Type B pancreatic cell (in vitro differentiated cells): Measurements from ENCODE around the gene DNAH17. TPM values are rescaled to one million over a fixed set of nuclear protein-coding genes. Genes with fewer than 3 reads are reported as not detected.

ENCODE experiments used
- DNase-seq: peaks from one replicate; pipeline ENCODE4 v3.0.0; 2021; ENCODE audit warnings: mixed read lengths; ENCODE audit not compliant: unreplicated experiment; ENCODE audit errors: extremely low spot score
- H3K27ac Mint-ChIP-seq: 2 replicates; pipeline ENCODE4 v1.8.0; 2021; ENCODE audit warnings: mild to moderate bottlenecking, mixed read lengths
- H3K27me3 Mint-ChIP-seq: 2 replicates; pipeline ENCODE4 v1.8.0; 2021; ENCODE audit warnings: mixed read lengths
- H3K36me3 Mint-ChIP-seq: 2 replicates; pipeline ENCODE4 v1.8.0; 2021; ENCODE audit warnings: mixed read lengths
- H3K4me1 Mint-ChIP-seq: one replicate; pipeline ENCODE4 v1.8.0; 2021; ENCODE audit warnings: mixed read lengths; ENCODE audit not compliant: unreplicated experiment
- H3K4me3 Mint-ChIP-seq: 2 replicates; pipeline ENCODE4 v1.8.0; 2021; ENCODE audit warnings: mild to moderate bottlenecking, mixed read lengths
- H3K9me3 Mint-ChIP-seq: 2 replicates; pipeline ENCODE4 v1.8.0; 2021; ENCODE audit warnings: mixed read lengths
- CTCF ChIP-seq: fragments of 200-600 bp; sonication (generic); conservative IDR thresholded peaks from 2 replicates; pipeline ENCODE4 v1.5.0; 2021; ENCODE audit warnings: antibody characterized with exemption, mild to moderate bottlenecking
- total RNA-seq: library from RNA; stranded (reverse); gene quantifications from 2 replicates; pipeline ENCODE4 v1.2.1, GENCODE V29; 2021; ENCODE audit warnings: low replicate concordance

The DNAH17 gene
- total RNA-seq, 1 donor from 2014 or later = 0.07 TPM

DNA sequence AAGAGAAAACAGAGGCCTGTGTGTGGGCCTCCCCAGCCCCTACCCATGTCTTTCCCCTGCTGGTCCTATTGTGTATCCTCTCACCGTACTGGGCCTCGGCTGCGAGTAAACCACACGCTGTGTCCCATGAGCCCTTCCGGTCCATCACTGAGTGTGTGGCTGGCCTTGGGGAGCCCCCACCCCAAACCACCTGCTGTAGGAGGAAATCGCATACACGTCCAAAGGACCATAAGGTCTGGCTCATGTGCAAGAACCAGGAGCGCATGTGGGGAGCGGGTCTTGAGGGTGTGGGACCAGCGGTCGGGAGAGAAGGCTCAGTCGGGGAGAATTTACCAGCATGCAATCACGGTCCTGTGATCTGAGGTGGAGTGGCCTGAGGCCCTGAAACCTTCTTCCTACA lies 38.4 kb upstream of the DNAH17 start:
- peaks cover 8% of the 10 kb centered on the region for H3K4me1 Mint-ChIP-seq
- TF ChIP-seq CTCF = no peak
- DNase-seq = no peak
- peaks cover 8% of the 10 kb centered on the region for H3K27me3 Mint-ChIP-seq
- no peak overlapping the region for H3K4me3 Mint-ChIP-seq
- no peaks in the 10 kb centered on the region for H3K9me3 Mint-ChIP-seq
- H3K27ac Mint-ChIP-seq = no peak overlapping the region
- H3K36me3 Mint-ChIP-seq = no peaks in the 10 kb centered on the region

DNA sequence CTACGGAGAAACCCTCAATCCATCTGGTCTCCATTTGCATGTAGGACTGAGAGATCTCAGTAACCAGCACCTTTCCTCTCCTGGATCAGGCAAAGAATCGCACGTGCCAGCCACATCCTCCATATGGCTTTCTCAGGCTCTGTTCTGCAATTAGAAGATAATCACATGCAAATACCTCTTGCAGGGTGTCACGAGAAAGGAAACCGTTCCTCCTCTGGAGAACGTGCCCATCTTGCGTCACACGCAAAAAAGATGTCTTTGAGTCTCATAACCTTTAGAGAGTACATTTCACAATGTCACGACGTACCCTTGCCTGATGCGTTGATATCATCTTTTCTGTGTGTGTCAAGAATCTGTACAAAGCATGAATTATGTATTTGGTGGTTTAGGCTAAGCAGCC lies 36.2 kb upstream of the DNAH17 start:
- Mint-ChIP-seq H3K4me3 (no peak overlapping the region), H3K4me1 (peaks cover 8% of the 10 kb centered on the region), H3K36me3 (no peaks in the 10 kb centered on the region), H3K27ac (no peak overlapping the region), H3K27me3 (peaks cover 10% of the 10 kb centered on the region), H3K9me3 (no peaks in the 10 kb centered on the region)
- no peak for TF ChIP-seq CTCF
- DNase-seq = no peak

- Mint-ChIP-seq H3K27me3 (peaks cover 16% of the 10 kb centered on the region), H3K9me3 (no peaks in the 10 kb centered on the region), H3K4me1 (peaks cover 5% of the 10 kb centered on the region), H3K36me3 (no peaks in the 10 kb centered on the region), H3K27ac (no peak overlapping the region), H3K4me3 (no peak overlapping the region)
- TF ChIP-seq CTCF = no peak
- no peak for DNase-seq
These were observed 34.4 kb upstream of the DNAH17 start for GRCh38 chr17:78611607-78612006.

DNA sequence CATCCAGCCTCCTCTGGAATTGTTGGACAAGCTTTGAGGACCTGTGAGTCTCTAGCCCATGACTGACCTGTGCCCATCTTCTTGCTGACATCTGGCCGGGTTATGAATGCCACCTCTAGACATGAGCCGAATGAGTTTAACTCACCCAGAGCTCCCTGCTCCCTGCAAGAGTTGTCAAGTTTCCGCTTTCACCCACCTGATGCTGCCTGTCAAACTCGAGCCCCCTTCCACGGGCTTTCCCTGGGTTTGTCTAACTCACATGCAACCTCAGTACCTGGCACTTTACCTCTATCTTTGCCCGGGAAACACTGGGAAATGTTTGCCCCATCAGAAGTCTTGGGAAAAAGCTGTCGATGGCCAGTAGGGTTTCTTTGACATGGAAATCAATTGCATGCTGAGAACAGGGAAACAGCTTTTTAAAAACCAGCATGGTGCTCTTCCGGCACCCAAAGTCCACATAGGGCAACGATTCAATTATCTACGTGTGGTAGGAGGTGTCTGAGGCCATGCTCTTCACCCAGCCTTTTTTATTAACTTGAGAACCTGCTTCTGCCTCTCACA lies 33.8 kb upstream of the DNAH17 start:
- TF ChIP-seq CTCF = no peak
- no peak overlapping the region for H3K27ac Mint-ChIP-seq
- peaks cover 5% of the 10 kb centered on the region for H3K4me1 Mint-ChIP-seq
- H3K4me3 Mint-ChIP-seq = no peak overlapping the region
- no peaks in the 10 kb centered on the region for H3K36me3 Mint-ChIP-seq
- DNase-seq = no peak
- no peaks in the 10 kb centered on the region for H3K9me3 Mint-ChIP-seq
- H3K27me3 Mint-ChIP-seq = peaks cover 16% of the 10 kb centered on the region

- TF ChIP-seq CTCF = no peak
- Mint-ChIP-seq H3K4me3 (no peak overlapping the region), H3K27me3 (peaks cover 16% of the 10 kb centered on the region), H3K9me3 (no peaks in the 10 kb centered on the region), H3K4me1 (peaks cover 5% of the 10 kb centered on the region), H3K27ac (no peak overlapping the region), H3K36me3 (no peaks in the 10 kb centered on the region)
- DNase-seq = no peak
These were observed 32.0 kb upstream of the DNAH17 start for GRCh38 chr17:78609191-78609641.

DNA sequence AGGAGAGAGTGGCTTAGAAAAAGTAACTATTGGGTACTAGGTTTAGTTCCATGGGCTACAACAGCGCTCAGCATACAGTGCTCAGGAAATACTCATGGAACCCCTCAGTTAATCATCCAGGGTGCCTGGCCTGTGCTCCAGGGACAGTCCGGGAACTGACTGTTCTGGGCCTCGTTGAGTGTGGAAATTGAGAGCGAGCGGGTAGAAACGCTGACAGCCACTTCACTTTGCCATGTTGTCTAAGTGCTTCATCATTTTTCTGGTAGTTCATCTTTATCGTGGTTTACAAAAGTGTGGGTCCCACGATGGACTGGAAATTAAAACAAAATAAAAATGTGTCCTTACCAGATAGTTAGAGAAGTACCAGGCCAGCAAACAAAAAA lies 31.6 kb upstream of the DNAH17 start:
- H3K27me3 Mint-ChIP-seq = peaks cover 16% of the 10 kb centered on the region
- TF ChIP-seq CTCF = no peak
- no peaks in the 10 kb centered on the region for H3K9me3 Mint-ChIP-seq
- H3K4me3 Mint-ChIP-seq = no peak overlapping the region
- peaks cover 5% of the 10 kb centered on the region for H3K4me1 Mint-ChIP-seq
- no peak overlapping the region for H3K27ac Mint-ChIP-seq
- no peaks in the 10 kb centered on the region for H3K36me3 Mint-ChIP-seq
- no peak for DNase-seq
